HepG2 (cell line): Measurements from ENCODE around the gene C2orf81. TPM values are rescaled to one million over a fixed set of nuclear protein-coding genes. Genes with fewer than 3 reads are reported as not detected.

Experiments
- ATAC-seq: fragments of 200-7000 bp; cut with Tn5 transposase; 3 replicates; pipeline ENCODE4 v1.9.1; 2020; ENCODE audit warnings: mild to moderate bottlenecking, moderate library complexity
- BruUV-seq: library from RNA; stranded (reverse); fragments of 400-500 nt; replicated peaks from 2 replicates; lab custom pipeline; 2021; lab: Mats Ljungman, UMichigan
- CTCF ChIA-PET: fragments of 300-600 bp; formaldehyde crosslinking; extraction: SDS; loops from one replicate; lab custom pipeline; 2021; ENCODE audit warnings: low total read pairs, inconsistent platforms, low intra/inter-chr PET ratio; lab: Yijun Ruan, JAX
- POLR2A ChIA-PET: fragments of 350-600 bp; sonication (Branson Sonifier 250); formaldehyde crosslinking; loops from one replicate; lab custom pipeline; 2020; ENCODE audit warnings: antibody characterized with exemption, inconsistent platforms; lab: Yijun Ruan, JAX
- DNase-seq: peaks from one replicate; pipeline ENCODE4 v3.0.0-alpha.2; 2015; ENCODE audit warnings: low spot score
- FAIRE-seq: peaks from 3 replicates; lab custom pipeline; 2011; peaks lifted over from hg19 to GRCh38; lab: Jason Lieb, UNC
- H2AFZ ChIP-seq: one replicate; pipeline ENCODE4 v1.6.1; 2011; ENCODE audit warnings: low read length, inconsistent platforms
- H3K27ac ChIP-seq: fragments of 300-600 bp; 3 replicates; pipeline ENCODE4 v1.8.0; 2011; ENCODE audit warnings: mixed run types, mild to moderate bottlenecking, mixed read lengths, low read length, inconsistent platforms; ENCODE audit not compliant: insufficient read depth; ENCODE audit errors: extremely low read length
- H3K27me3 ChIP-seq, 2 experiments: fragments of 200-600 bp in 1 of 2; 2 replicates in 1 of 2; 3 replicates in 1 of 2; pipeline versions ENCODE4 v1.6.0 to v1.8.0; 2011; ENCODE audit warnings: low read length in 2 of 2, mild to moderate bottlenecking in 2 of 2, moderate library complexity in 2 of 2, inconsistent platforms in 1 of 2; ENCODE audit not compliant: insufficient read depth in 2 of 2, control insufficient read depth in 1 of 2
- H3K36me3 ChIP-seq, 2 experiments: fragments of 200-600 bp in 1 of 2; replicated peaks in 1 of 2; 2 replicates in 1 of 2; 3 replicates in 1 of 2; pipeline versions ENCODE4 v1.5.1 to v1.8.0; 2011; ENCODE audit warnings: low read length in 2 of 2, inconsistent platforms in 1 of 2; ENCODE audit not compliant: insufficient read depth in 2 of 2, control insufficient read depth in 1 of 2
- H3K4me1 ChIP-seq: 2 replicates; pipeline ENCODE4 v1.5.1; 2012; ENCODE audit warnings: low read length, inconsistent platforms; ENCODE audit not compliant: insufficient read depth
- H3K4me2 ChIP-seq: 2 replicates; pipeline ENCODE4 v1.6.0; 2011; ENCODE audit warnings: low read depth, low read length, inconsistent platforms
- H3K4me3 ChIP-seq, 3 experiments: fragments of 200-600 bp in 1 of 3; sonication (generic), shearing (Covaris generic) in 1 of 3; replicated peaks in 1 of 3; 2 replicates each; pipeline ENCODE4 v1.5.1; 2011 to 2016; ENCODE audit warnings: low read length in 3 of 3, inconsistent platforms in 2 of 3, low read depth in 2 of 3, mild to moderate bottlenecking in 2 of 3, control low read depth in 1 of 3, mixed read lengths in 1 of 3; ENCODE audit not compliant: insufficient read depth in 1 of 3
- H3K79me2 ChIP-seq: one replicate; pipeline ENCODE4 v1.6.1; 2011; ENCODE audit warnings: low read length, inconsistent platforms; ENCODE audit not compliant: insufficient read depth
- H3K9ac ChIP-seq: 2 replicates; pipeline ENCODE4 v1.6.0; 2011; ENCODE audit warnings: mild to moderate bottlenecking, low read depth, low read length, inconsistent platforms; ENCODE audit not compliant: insufficient read depth
- H3K9me3 ChIP-seq: 2 replicates; pipeline ENCODE4 v1.5.1; 2012; ENCODE audit warnings: mild to moderate bottlenecking, low read length
- H4K20me1 ChIP-seq: 2 replicates; pipeline ENCODE4 v1.6.0; 2011; ENCODE audit warnings: inconsistent platforms, mild to moderate bottlenecking, low read length, moderate library complexity; ENCODE audit not compliant: insufficient read depth
- BHLHE40 ChIP-seq: IDR thresholded peaks from 2 replicates; pipeline ENCODE4 v1.6.1; 2011; ENCODE audit warnings: low read length, improper control_type of control experiment
- HNRNPLL ChIP-seq: fragments of 200-400 bp; formaldehyde crosslinking; IDR thresholded peaks from 2 replicates; pipeline ENCODE4 v1.6.1; 2017; ENCODE audit warnings: mild to moderate bottlenecking, low read depth, low read length; ENCODE audit not compliant: poor library complexity, severe bottlenecking
- PITX1 ChIP-seq: sonication (generic); formaldehyde crosslinking; IDR thresholded peaks from 2 replicates; pipeline ENCODE4 v1.5.1; 2020; ENCODE audit warnings: mild to moderate bottlenecking, missing genetic modification reagents
- TARDBP ChIP-seq: sonication (generic); formaldehyde crosslinking; IDR thresholded peaks from 2 replicates; pipeline ENCODE4 v1.8.0; 2022; ENCODE audit warnings: mild to moderate bottlenecking, missing genetic modification reagents
- XRCC5 ChIP-seq: fragments of 200-400 bp; formaldehyde crosslinking; optimal IDR thresholded peaks from 2 replicates; pipeline ENCODE3; 2017; ENCODE audit warnings: mild to moderate bottlenecking, low read length
- ZBTB3 ChIP-seq: sonication (generic); formaldehyde crosslinking; IDR thresholded peaks from 2 replicates; pipeline ENCODE4 v1.4.0; 2020; ENCODE audit warnings: low read depth, mild to moderate bottlenecking, moderate library complexity, missing genetic modification reagents, borderline replicate concordance
- ZNF569 ChIP-seq: sonication (generic); formaldehyde crosslinking; IDR thresholded peaks from 2 replicates; pipeline ENCODE4 v1.5.0; 2020; ENCODE audit warnings: mild to moderate bottlenecking, missing genetic modification reagents, moderate library complexity, borderline replicate concordance
- ZNF576 ChIP-seq: sonication (generic); formaldehyde crosslinking; IDR thresholded peaks from 2 replicates; pipeline ENCODE4 v1.4.0; 2020; ENCODE audit warnings: mild to moderate bottlenecking, missing genetic modification reagents
- ZNF644 ChIP-seq: IDR thresholded peaks from 2 replicates; pipeline ENCODE4 v1.6.1; 2016; ENCODE audit warnings: low read depth
- ZSCAN25 ChIP-seq: sonication (generic); formaldehyde crosslinking; IDR thresholded peaks from 2 replicates; pipeline ENCODE4 v1.8.0; 2022; ENCODE audit warnings: mild to moderate bottlenecking, missing genetic modification reagents
- WGBS: methylation state at CpG from one replicate; pipeline ENCODE4 v1.1.6; 2017; ENCODE audit warnings: low lambda C conversion rate; 5-methylcytosine and 5-hydroxymethylcytosine counted together
- in situ Hi-C: cut with HindIII; loops from 2 replicates; pipeline ENCODE4 v1.10.0; 2017; ENCODE audit warnings: low pct_unique_long_range_greater_than_20kb; ENCODE audit not compliant: extremely low pct_ligation_motif_present
- intact Hi-C: fragments of 100-400 bp; cut with micrococcal nuclease; formaldehyde crosslinking; loops from one replicate; pipeline ENCODE4 v1.10.0; 2022; ENCODE audit not compliant: unreplicated experiment
- polyA plus RNA-seq, 8 experiments: library from polyadenylated mRNA; depleted of rRNA in 3 of 8; stranded (reverse) in 7 of 8; unstranded in 1 of 8; fragments of >200 nt; fragmentation: Illumina TruSeq in 4 of 8; extraction: Trizol in 4 of 8; gene quantifications; 2 replicates each; pipeline versions ENCODE4 v1.2.1 to v1.2.3, GENCODE V29; 2011 to 2016; ENCODE audit warnings: low read depth in 4 of 8, missing spikeins in 1 of 8, mixed read lengths in 1 of 8; ENCODE audit not compliant: insufficient read depth in 1 of 8
- total RNA-seq, 5 experiments: library from RNA; depleted of rRNA; stranded (reverse); fragments of >200 nt; fragmentation: Illumina TruSeq; extraction: Trizol; gene quantifications; 2 replicates each; pipeline ENCODE4 v1.2.3, GENCODE V29; 2016; ENCODE audit warnings: low read depth in 1 of 5

Gene C2orf81
- total and polyA plus RNA-seq, 2 of the 13 experiments (the other 11 are each of a cell fraction or from before 2014, with no cell fraction given) = 0.15 to 0.17 TPM

DNA sequence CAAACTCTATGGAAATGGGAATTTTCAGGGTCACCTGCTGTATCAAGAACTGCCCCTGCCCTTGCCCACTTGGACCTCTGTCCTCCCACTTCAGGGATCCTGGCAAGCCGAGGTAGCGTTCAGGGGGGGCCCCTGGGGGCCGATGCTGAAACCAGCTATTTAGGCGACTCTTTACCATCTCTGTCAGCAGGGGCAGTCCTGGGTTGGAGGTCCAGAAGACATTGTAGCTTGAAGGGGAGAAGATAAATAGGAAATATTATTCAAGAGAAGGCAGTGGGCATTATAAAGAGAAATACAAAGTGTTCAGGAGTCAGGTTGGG lies 41.3 kb upstream of the C2orf81 start:
- H3K4me3 ChIP-seq = no peak overlapping the region
- H2AFZ ChIP-seq = no peak overlapping the region
- peaks cover 4% of the 10 kb centered on the region; the same call in 1 of the 2 replicates for H4K20me1 ChIP-seq
- intact Hi-C loops (no loop called here), in situ Hi-C loops (no loop called here)
- TF ChIP-seq XRCC5 = no peak
- no peak for TF ChIP-seq BHLHE40
- TF ChIP-seq PITX1 (CRISPR knock-in tag) = no peak
- no peak for TF ChIP-seq ZNF576 (CRISPR knock-in tag)
- no peak for TF ChIP-seq TARDBP (CRISPR knock-in tag)
- no peak for TF ChIP-seq ZNF569 (CRISPR knock-in tag)
- TF ChIP-seq ZSCAN25 (CRISPR knock-in tag) = no peak
- TF ChIP-seq ZBTB3 (CRISPR knock-in tag) = no peak
- no peak for TF ChIP-seq HNRNPLL
- no peak for TF ChIP-seq ZNF644
- no TSS peak for BruUV-seq
- peaks cover 39% of the 10 kb centered on the region for H3K4me1 ChIP-seq
- H3K36me3 ChIP-seq = peaks cover 1 to 24% of the 10 kb centered on the region in 2 experiments
- peak overlapping the region; percentile 1 for H3K27ac ChIP-seq
- ATAC-seq = no peak
- CTCF ChIA-PET = no interaction called here
- no peak overlapping the region for H3K9ac ChIP-seq
- FAIRE-seq = no peak
- POLR2A ChIA-PET = no interaction called here
- peaks cover 36% of the 10 kb centered on the region for H3K79me2 ChIP-seq
- no peak for DNase-seq
- 97% methylated on average over 4 of the region's 4 CpGs for WGBS
- H3K4me2 ChIP-seq = no peak overlapping the region
- H3K9me3 ChIP-seq = no peaks in the 10 kb centered on the region
- no peaks in the 10 kb centered on the region; a peak in 1 of 5 replicates for H3K27me3 ChIP-seq
